ENCODE data around the gene FXYD2. TPM values are rescaled to one million over a fixed set of nuclear protein-coding genes. Genes with fewer than 3 reads are reported as not detected.

FXYD2 gene
- total RNA-seq, 5 donors from 2014 or later (not counting 1 experiment from before 2014, with no cell fraction given) = 4.3 to 26.0 (median 14.7) TPM

- Mint-ChIP-seq H3K27me3 (peaks cover 18 to 25% of the 10 kb centered on the region in 2 donors), H3K9me3 (no peaks in the 10 kb centered on the region), H3K4me3 (no peak overlapping the region), H3K27ac (no peak overlapping the region), H3K4me1 (no peaks in the 10 kb centered on the region), H3K36me3 (no peaks in the 10 kb centered on the region)
- no peak overlapping the region for H3K4me3 ChIP-seq (ENCODE audit: control insufficient read depth in 1 of 2, extremely low read depth in 1 of 2, low read length in 1 of 2)
- no peaks in the 10 kb centered on the region for H3K36me3 ChIP-seq (ENCODE audit: control insufficient read depth in 2 of 2, extremely low read depth in 1 of 2, insufficient read depth in 1 of 2, low read length in 1 of 2)
- ChIA-PET CTCF (no interaction called here), POLR2A (no interaction called here)
- H3K9me3 ChIP-seq = no peaks in the 10 kb centered on the region
- no peak for DNase-seq
- H3K4me1 ChIP-seq (ENCODE audit: control insufficient read depth in 1 of 2, extremely low read depth in 1 of 2, insufficient read depth in 2 of 2, low read length in 2 of 2) = no peaks in the 10 kb centered on the region
- WGBS (ENCODE audit: insufficient coverage) = 76% methylated on average over 6 of the region's 7 CpGs
- H3K27me3 ChIP-seq (replicated peaks in 1 of 2; ENCODE audit: control insufficient read depth in 2 of 2, extremely low read depth in 1 of 2, insufficient read depth in 2 of 2, low read length in 1 of 2) = peaks cover 0 to 27% of the 10 kb centered on the region in 2 experiments
- H3K27ac ChIP-seq (ENCODE audit: low read length) = no peak overlapping the region
- ATAC-seq (replicated peaks in 1 of 4) = no peak
These were observed 52.7 kb downstream of the FXYD2 start for GRCh38 chr11:117771841-117772240.

GRCh38 chr11:117771197-117771596 lies 53.3 kb downstream of the FXYD2 start:
- 76% methylated on average over 3 of the region's 6 CpGs for WGBS (ENCODE audit: insufficient coverage)
- no peak for DNase-seq
- Mint-ChIP-seq H3K4me1 (no peaks in the 10 kb centered on the region), H3K27ac (no peak overlapping the region), H3K36me3 (no peaks in the 10 kb centered on the region), H3K27me3 (peaks cover 15 to 19% of the 10 kb centered on the region in 2 donors), H3K4me3 (no peak overlapping the region), H3K9me3 (no peaks in the 10 kb centered on the region)
- Histone ChIP-seq H3K9me3 (no peaks in the 10 kb centered on the region), H3K27me3 (replicated peaks in 1 of 2; ENCODE audit: control insufficient read depth in 2 of 2, extremely low read depth in 1 of 2, insufficient read depth in 2 of 2, low read length in 1 of 2) (peaks cover 0 to 28% of the 10 kb centered on the region in 2 experiments), H3K36me3 (ENCODE audit: control insufficient read depth in 2 of 2, extremely low read depth in 1 of 2, insufficient read depth in 1 of 2, low read length in 1 of 2) (no peaks in the 10 kb centered on the region), H3K4me1 (ENCODE audit: control insufficient read depth in 1 of 2, extremely low read depth in 1 of 2, insufficient read depth in 2 of 2, low read length in 2 of 2) (no peaks in the 10 kb centered on the region), H3K4me3 (ENCODE audit: control insufficient read depth in 1 of 2, extremely low read depth in 1 of 2, low read length in 1 of 2) (no peak overlapping the region), H3K27ac (ENCODE audit: low read length) (no peak overlapping the region)
- POLR2A ChIA-PET = no interaction called here
- CTCF ChIA-PET = no interaction called here
- ATAC-seq (replicated peaks in 1 of 4) = no peak

GRCh38 chr11:117770061-117770460 lies 54.5 kb downstream of the FXYD2 start:
- Histone ChIP-seq H3K4me1 (ENCODE audit: control insufficient read depth in 1 of 2, extremely low read depth in 1 of 2, insufficient read depth in 2 of 2, low read length in 2 of 2) (no peaks in the 10 kb centered on the region), H3K9me3 (no peaks in the 10 kb centered on the region), H3K27me3 (replicated peaks in 1 of 2; ENCODE audit: control insufficient read depth in 2 of 2, extremely low read depth in 1 of 2, insufficient read depth in 2 of 2, low read length in 1 of 2) (peaks cover 0 to 30% of the 10 kb centered on the region in 2 experiments), H3K4me3 (ENCODE audit: control insufficient read depth in 1 of 2, extremely low read depth in 1 of 2, low read length in 1 of 2) (no peak overlapping the region), H3K36me3 (ENCODE audit: control insufficient read depth in 2 of 2, extremely low read depth in 1 of 2, insufficient read depth in 1 of 2, low read length in 1 of 2) (no peaks in the 10 kb centered on the region), H3K27ac (ENCODE audit: low read length) (no peak overlapping the region)
- POLR2A ChIA-PET = no interaction called here
- ATAC-seq (replicated peaks in 1 of 4) = no peak
- no peak for DNase-seq
- Mint-ChIP-seq H3K4me1 (no peaks in the 10 kb centered on the region), H3K36me3 (no peaks in the 10 kb centered on the region), H3K27ac (no peak overlapping the region), H3K4me3 (no peak overlapping the region), H3K9me3 (no peaks in the 10 kb centered on the region), H3K27me3 (peaks cover 12 to 14% of the 10 kb centered on the region in 2 donors)
- CTCF ChIA-PET = no interaction called here
- WGBS (ENCODE audit: insufficient coverage) = 96% methylated on average over 3 of the region's 4 CpGs

Other genes with a start within 250 kb of the FXYD2 start
- 1 to 10 TPM in 2 of 5 donors, under 1 TPM in 3; 0.15 to 2.4 (median 0.96) TPM for gene DSCAML1, start 27.5 kb downstream of the FXYD2 start, total RNA-seq
- gene FXYD6, start 51.9 kb upstream of the FXYD2 start, total RNA-seq = under 1 TPM in 3 of 5 donors, not detected in 2; 0.38 to 0.73 (median 0.53) TPM
- 1 to 10 TPM; 2.1 to 4.7 (median 3.7) TPM for gene TMPRSS13, start 104.7 kb upstream of the FXYD2 start, total RNA-seq
- 100 to 1,000 TPM; 195 to 450 (median 375) TPM for gene IL10RA, start 161.7 kb upstream of the FXYD2 start, total RNA-seq

All from T-cell (primary cell).